NT2/D1 (cell line): ENCODE data around the gene ALPG.

ENCODE experiments used
- SUZ12 ChIP-seq: IDR thresholded peaks from 2 replicates; pipeline ENCODE4 v1.6.1; 2011; ENCODE audit not compliant: insufficient read length, insufficient read depth; ENCODE audit errors: extremely low read depth
- YY1 ChIP-seq: IDR thresholded peaks from 2 replicates; pipeline ENCODE4 v1.6.1; 2011; ENCODE audit not compliant: insufficient read length, insufficient read depth

GRCh38 chr2:232437195-232437571 is 30.5 kb downstream of the ALPG start:
- no peak for TF ChIP-seq SUZ12
- no peak for TF ChIP-seq YY1
